ENCODE results near the gene ZBTB20.
"Not testable (repeated sequence)": the region's sequence is repeated elsewhere in the genome, so short reads cannot be mapped to it uniquely, and the experiment has no call there.

GRCh38 chr3:115178930-115179329, 31.8 kb upstream of the ZBTB20 start:
- TF ChIP-seq CTCF, POLR2A (IDR thresholded peaks at IDR 0.05): not testable (repeated sequence)

Measured in thyroid gland (tissue), 4 donors.